HepG2 (cell line): ENCODE measurements around the gene MTIF2. TPM values are rescaled to one million over a fixed set of nuclear protein-coding genes. Genes with fewer than 3 reads are reported as not detected.

Experiments used
- ADNP ChIP-seq: sonication (generic); formaldehyde crosslinking; IDR thresholded peaks from 2 replicates; pipeline ENCODE4 v1.4.0; 2020; ENCODE audit warnings: missing genetic modification reagents
- FUBP1 ChIP-seq: sonication (generic); formaldehyde crosslinking; IDR thresholded peaks from 2 replicates; pipeline ENCODE4 v1.5.1; 2020; ENCODE audit warnings: missing genetic modification reagents, mild to moderate bottlenecking, borderline replicate concordance
- GTF2F1 ChIP-seq: fragments of 150-350 bp; IDR thresholded peaks from 2 replicates; pipeline ENCODE4 v1.6.1; 2014; ENCODE audit warnings: low read length
- HMGA1 ChIP-seq: sonication (generic); formaldehyde crosslinking; conservative IDR thresholded peaks from 2 replicates; pipeline ENCODE4 v1.4.0; 2020; ENCODE audit warnings: missing genetic modification reagents
- JUND ChIP-seq: sonication (generic); formaldehyde crosslinking; IDR thresholded peaks from 2 replicates; pipeline ENCODE4 v1.8.0; 2022; ENCODE audit warnings: mild to moderate bottlenecking, missing genetic modification reagents
- NAIF1 ChIP-seq: sonication (generic); formaldehyde crosslinking; IDR thresholded peaks from 2 replicates; pipeline ENCODE4 v1.5.0; 2020; ENCODE audit warnings: mild to moderate bottlenecking, missing genetic modification reagents, borderline replicate concordance
- NFYB ChIP-seq: sonication (generic); formaldehyde crosslinking; IDR thresholded peaks from 2 replicates; pipeline ENCODE4 v1.4.0; 2020; ENCODE audit warnings: missing genetic modification reagents
- NONO ChIP-seq, 2 experiments: fragments of 450-650 bp in 1 of 2; sonication (generic) in 1 of 2; formaldehyde crosslinking in 1 of 2; IDR thresholded peaks in 1 of 2; conservative IDR thresholded peaks in 1 of 2; 2 replicates each; pipeline versions ENCODE4 v1.6.1 to v1.8.0; 2017 to 2022; ENCODE audit warnings: mild to moderate bottlenecking in 1 of 2, missing genetic modification reagents in 1 of 2, moderate library complexity in 1 of 2
- PBX2 ChIP-seq: IDR thresholded peaks from 2 replicates; pipeline ENCODE4 v1.6.1; 2016; ENCODE audit warnings: control low read depth
- PHF5A ChIP-seq: IDR thresholded peaks from one replicate; pipeline ENCODE4 v1.6.1; 2018; ENCODE audit warnings: low read depth, missing genetic modification reagents; ENCODE audit not compliant: unreplicated experiment
- POLR2AphosphoS2 ChIP-seq: IDR thresholded peaks from 2 replicates; pipeline ENCODE4 v1.6.1; 2011; ENCODE audit warnings: low read depth, low read length, improper control_type of control experiment
- ZBED4 ChIP-seq: sonication (generic); formaldehyde crosslinking; IDR thresholded peaks from 2 replicates; pipeline ENCODE4 v1.4.0; 2020; ENCODE audit warnings: missing genetic modification reagents, borderline replicate concordance
- ZFP36L1 ChIP-seq: sonication (generic); formaldehyde crosslinking; IDR thresholded peaks from 2 replicates; pipeline ENCODE4 v1.8.0; 2022; ENCODE audit warnings: mild to moderate bottlenecking, missing genetic modification reagents, moderate library complexity
- ZMYM4 ChIP-seq: sonication (generic); formaldehyde crosslinking; IDR thresholded peaks from 2 replicates; pipeline ENCODE4 v1.8.1; 2023; ENCODE audit warnings: mild to moderate bottlenecking, missing genetic modification reagents
- ZNF17 ChIP-seq: sonication (generic); formaldehyde crosslinking; IDR thresholded peaks from 2 replicates; pipeline ENCODE4 v1.5.0; 2020; ENCODE audit warnings: mild to moderate bottlenecking, missing genetic modification reagents
- ZNF234 ChIP-seq: sonication (generic); formaldehyde crosslinking; conservative IDR thresholded peaks from 2 replicates; pipeline ENCODE4 v1.5.1; 2020; ENCODE audit warnings: mild to moderate bottlenecking, missing genetic modification reagents
- ZNF430 ChIP-seq: sonication (generic); formaldehyde crosslinking; IDR thresholded peaks from 2 replicates; pipeline ENCODE4 v1.9.0; 2021; ENCODE audit warnings: mild to moderate bottlenecking, missing genetic modification reagents
- ZNF44 ChIP-seq: sonication (generic); formaldehyde crosslinking; IDR thresholded peaks from 2 replicates; pipeline ENCODE4 v1.5.1; 2020; ENCODE audit warnings: mild to moderate bottlenecking, missing genetic modification reagents
- ZNF446 ChIP-seq: sonication (generic); formaldehyde crosslinking; IDR thresholded peaks from 2 replicates; pipeline ENCODE4 v1.5.0; 2020; ENCODE audit warnings: mild to moderate bottlenecking, missing genetic modification reagents
- ZNF484 ChIP-seq: sonication (generic); formaldehyde crosslinking; IDR thresholded peaks from 2 replicates; pipeline ENCODE4 v1.5.1; 2020; ENCODE audit warnings: mild to moderate bottlenecking, low read depth, missing genetic modification reagents, borderline replicate concordance
- polyA plus RNA-seq, 8 experiments: library from polyadenylated mRNA; depleted of rRNA in 3 of 8; stranded (reverse) in 7 of 8; unstranded in 1 of 8; fragments of >200 nt; fragmentation: Illumina TruSeq in 4 of 8; extraction: Trizol in 4 of 8; gene quantifications; 2 replicates each; pipeline versions ENCODE4 v1.2.1 to v1.2.3, GENCODE V29; 2011 to 2016; ENCODE audit warnings: low read depth in 4 of 8, missing spikeins in 1 of 8, mixed read lengths in 1 of 8; ENCODE audit not compliant: insufficient read depth in 1 of 8
- total RNA-seq, 5 experiments: library from RNA; depleted of rRNA; stranded (reverse); fragments of >200 nt; fragmentation: Illumina TruSeq; extraction: Trizol; gene quantifications; 2 replicates each; pipeline ENCODE4 v1.2.3, GENCODE V29; 2016; ENCODE audit warnings: low read depth in 1 of 5

MTIF2 gene
- total and polyA plus RNA-seq, 2 of the 13 experiments (the other 11 are each of a cell fraction or from before 2014, with no cell fraction given), result 32.1 to 92.1 TPM

GRCh38 chr2:55232084-55232862 is 36.8 kb downstream of the MTIF2 start, which contains the start of the genes CLHC1 and RPS27A (continued):
- TF ChIP-seq ZBED4 (CRISPR knock-in tag) (no peak; the same call in 1 of the 2 replicates), ZNF484 (CRISPR knock-in tag) (no peak; the same call in 1 of the 2 replicates), ZNF44 (CRISPR knock-in tag) (peak; percentile 95), ZMYM4 (CRISPR knock-in tag) (peak; percentile 59), NFYB (CRISPR knock-in tag) (peak; percentile 36), FUBP1 (CRISPR knock-in tag) (no peak), PBX2 (CRISPR knock-in tag) (no peak), ADNP (CRISPR knock-in tag) (no peak), POLR2AphosphoS2 (0 out of 2 replicates have a peak, but pooled peaks have one; percentile 88), NAIF1 (CRISPR knock-in tag) (peak; percentile 67), ZNF234 (no peak), GTF2F1 (peak; percentile 87; the same call in 1 of the 2 replicates), HMGA1 (CRISPR knock-in tag) (no peak), ZNF446 (CRISPR knock-in tag) (no peak), NONO (IDR thresholded peaks at IDR 0.05) (no peak), NONO (CRISPR knock-in tag; conservative IDR thresholded peaks at IDR 0.05) (peak; percentile 92), PHF5A (CRISPR knock-in tag) (peak; percentile 47), JUND (peak; percentile 48; the same call in 1 of the 2 replicates), ZNF17 (CRISPR knock-in tag) (no peak), ZFP36L1 (CRISPR knock-in tag) (0 out of 2 replicates have a peak, but pooled peaks have one; percentile 81), ZNF430 (CRISPR knock-in tag) (peak; percentile 85)
